ENCODE measurements around the gene RHOT2.

GRCh38 chr16:627454-628239 lies 40.3 kb upstream of the RHOT2 start:
- TF ChIP-seq CTCF (conservative IDR thresholded peaks at IDR 0.05 in 1 of 2, IDR thresholded peaks at IDR 0.05 in 1 of 2; ENCODE audit: extremely low read depth in 1 of 2, insufficient read depth in 1 of 2, low read depth in 1 of 2, low read length in 2 of 2): no peak
- no peak for TF ChIP-seq EZH2 (IDR thresholded peaks at IDR 0.05; ENCODE audit: borderline replicate concordance, low read length)
